NCI-H146 (cell line): ENCODE measurements around the gene KANK2.

Experiments used
- DNase-seq: peaks from one replicate; lab custom pipeline; 2025; lab: John Stamatoyannopoulos, UW

KANK2 gene

DNA sequence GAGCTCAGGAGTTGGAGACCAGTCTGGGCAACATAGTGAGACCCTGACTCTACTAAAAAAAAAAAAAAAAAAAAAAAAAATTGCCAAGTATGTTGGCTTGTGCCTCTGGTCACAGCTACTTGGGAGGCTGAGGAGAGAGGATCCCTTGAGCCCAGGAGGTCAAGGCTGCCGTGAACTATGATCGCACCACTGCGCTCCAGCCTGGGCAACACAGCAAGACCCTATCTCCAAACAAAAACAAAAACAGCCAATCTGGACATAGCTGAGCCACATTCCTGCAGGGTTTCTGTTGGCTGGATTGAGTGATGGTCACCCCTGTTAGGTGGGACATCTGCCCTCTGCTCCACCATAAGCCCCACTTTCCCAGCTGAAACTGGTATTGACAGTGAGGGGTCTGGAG lies 28.5 kb upstream of the KANK2 start:
- DNase-seq: no peak

DNA sequence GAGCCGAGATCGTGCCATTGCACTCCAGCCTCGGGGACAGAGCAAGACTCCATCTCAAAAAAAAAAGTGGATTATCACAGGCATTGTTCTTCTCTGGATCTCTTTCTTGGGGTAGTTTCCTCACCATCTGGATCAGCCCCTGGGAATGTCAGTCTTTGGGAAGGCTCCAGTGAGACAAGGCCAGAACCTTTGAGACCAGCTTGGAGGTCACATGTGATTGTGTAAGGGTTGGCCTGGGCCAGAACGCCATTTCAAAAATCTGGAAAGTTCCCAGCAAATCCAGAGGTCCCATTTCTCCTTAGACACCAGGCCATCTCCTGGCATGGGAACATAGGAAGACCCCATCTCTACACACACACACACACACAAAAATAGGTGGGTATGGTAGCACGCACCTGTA lies 27.8 kb upstream of the KANK2 start:
- no peak for DNase-seq

DNA sequence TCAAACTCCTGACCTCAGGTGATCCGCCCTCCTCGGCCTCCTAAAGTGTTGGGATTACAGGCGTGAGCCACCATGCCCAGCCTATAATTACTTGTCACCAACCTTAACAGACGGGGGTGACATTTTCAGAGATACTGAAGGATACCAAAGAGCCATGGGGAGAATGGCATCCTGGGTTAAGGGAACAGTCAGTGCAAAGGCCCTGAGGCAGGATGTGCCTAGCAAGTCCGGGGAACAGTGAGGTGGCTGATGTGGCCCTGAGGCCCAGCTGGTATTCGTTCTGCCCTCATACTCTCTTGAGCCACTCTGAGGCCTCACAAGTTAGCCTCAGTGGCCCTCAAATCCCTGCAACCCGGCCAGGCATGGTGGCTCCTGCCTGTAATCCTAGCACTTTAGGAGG lies 27.1 kb upstream of the KANK2 start:
- no peak for DNase-seq

DNA sequence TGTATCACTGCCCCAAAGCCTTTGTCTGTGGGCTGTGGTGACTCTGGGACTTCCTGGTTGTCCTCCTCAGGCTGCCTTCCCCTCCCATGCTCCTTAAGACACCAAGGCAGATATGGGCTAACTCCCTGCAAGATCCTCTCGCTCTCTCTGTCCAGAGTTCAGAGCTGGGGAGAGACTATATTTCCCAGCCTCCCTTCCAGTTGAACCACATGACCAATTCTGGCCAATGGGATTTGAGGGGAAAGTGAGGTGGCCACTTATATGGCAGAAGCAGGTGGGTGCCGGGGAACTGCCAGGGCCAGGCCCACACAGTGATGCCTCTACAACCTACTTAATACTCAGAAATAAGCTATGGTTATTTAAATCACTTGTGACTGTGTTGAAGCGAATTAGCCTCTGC lies 25.9 kb upstream of the KANK2 start:
- DNase-seq: no peak

DNA sequence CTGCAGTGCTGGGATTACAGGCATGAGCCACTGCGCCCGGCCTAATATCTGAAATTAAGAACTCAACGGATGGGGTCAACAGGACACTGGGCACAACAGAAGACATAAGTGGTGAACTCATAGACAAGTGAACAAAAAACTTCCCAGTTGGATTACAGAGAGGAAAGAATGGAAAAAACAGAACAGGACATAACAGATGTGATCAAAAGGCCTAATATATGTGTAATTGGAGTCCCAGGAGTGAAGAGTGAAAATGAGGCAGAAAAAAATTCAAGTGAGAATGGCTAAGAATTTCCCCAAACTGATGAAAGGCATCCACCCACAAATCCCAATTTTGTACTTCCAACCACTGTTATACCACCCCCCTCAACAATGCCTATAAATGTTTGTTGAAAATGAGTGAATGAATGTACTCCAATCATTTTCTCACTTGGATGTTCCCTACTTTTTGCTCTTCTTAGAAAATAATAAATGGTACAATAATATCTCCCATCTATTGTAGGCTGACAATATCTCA lies 23.8 kb upstream of the KANK2 start:
- DNase-seq: no peak

DNA sequence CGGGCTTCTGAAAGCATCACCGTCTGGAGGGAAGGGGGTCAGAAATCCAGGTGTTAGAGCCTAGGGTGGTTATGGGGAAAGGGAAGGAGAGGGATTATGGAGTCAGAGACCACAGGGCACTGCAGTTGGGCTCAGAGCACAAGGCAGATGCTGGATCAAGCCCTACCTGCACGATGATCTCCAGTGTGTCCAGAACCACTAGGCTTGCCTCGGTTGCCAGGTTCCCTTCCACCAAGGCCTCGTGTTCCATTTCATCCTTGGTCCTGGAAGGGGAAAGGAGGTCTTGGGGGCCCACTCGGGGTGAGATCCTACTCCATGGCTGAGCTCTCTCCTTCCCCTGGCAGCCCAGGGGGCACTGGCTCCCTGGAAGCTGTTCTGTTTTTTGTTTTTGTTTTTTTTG lies 17.0 kb upstream of the KANK2 start:
- DNase-seq: no peak

DNA sequence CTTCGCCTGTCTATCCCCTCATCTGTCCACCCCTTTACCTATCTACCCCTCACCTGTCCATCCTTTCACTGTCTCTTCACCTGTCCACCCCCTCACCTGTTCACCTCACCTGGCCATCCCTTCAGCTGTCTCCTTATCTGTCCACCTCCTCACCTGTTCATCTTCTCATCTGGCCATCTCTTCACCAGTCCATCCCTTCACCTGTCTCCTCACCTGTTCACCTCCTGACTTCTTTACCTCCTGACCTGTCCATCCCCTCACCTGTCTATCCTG lies 13.2 kb upstream of the KANK2 start:
- DNase-seq: no peak

DNA sequence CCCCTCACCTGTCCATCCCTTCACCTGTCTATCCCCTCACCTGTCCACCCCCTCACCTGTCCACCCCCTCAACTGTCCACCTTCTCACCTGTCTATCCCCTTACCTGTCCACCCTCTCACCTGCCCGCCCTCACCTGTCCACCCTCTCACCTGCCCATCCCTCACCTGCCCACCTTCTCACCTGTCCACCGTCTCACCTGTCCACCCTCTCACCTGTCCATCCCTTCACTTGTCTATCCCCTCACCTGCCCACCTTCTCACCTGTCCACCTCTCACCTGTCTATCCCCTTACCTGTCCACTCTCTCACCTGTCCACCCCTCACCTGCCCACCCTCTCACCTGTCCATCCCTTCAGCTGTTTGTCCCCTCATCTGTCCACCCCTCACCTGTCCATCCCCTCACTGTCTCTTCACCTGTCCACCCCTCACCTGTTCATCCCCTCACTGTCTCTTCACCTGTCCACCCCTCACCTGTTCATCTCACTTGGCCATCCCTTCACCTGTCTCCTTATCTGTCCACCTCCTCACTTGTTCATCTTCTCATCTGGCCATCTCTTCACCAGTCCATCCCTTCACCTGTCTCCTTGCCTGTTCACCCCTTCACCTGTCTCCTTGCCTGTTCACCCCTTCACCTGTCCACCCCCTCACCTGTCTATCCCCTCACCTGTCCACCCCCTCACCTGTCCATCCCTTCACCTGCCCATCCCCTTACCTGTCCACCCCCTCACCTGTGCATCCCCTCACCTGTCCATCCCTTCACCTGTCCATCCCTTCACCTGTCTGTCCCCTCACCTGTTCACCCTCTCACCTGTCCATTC lies 12.7 kb upstream of the KANK2 start:
- no peak for DNase-seq

DNA sequence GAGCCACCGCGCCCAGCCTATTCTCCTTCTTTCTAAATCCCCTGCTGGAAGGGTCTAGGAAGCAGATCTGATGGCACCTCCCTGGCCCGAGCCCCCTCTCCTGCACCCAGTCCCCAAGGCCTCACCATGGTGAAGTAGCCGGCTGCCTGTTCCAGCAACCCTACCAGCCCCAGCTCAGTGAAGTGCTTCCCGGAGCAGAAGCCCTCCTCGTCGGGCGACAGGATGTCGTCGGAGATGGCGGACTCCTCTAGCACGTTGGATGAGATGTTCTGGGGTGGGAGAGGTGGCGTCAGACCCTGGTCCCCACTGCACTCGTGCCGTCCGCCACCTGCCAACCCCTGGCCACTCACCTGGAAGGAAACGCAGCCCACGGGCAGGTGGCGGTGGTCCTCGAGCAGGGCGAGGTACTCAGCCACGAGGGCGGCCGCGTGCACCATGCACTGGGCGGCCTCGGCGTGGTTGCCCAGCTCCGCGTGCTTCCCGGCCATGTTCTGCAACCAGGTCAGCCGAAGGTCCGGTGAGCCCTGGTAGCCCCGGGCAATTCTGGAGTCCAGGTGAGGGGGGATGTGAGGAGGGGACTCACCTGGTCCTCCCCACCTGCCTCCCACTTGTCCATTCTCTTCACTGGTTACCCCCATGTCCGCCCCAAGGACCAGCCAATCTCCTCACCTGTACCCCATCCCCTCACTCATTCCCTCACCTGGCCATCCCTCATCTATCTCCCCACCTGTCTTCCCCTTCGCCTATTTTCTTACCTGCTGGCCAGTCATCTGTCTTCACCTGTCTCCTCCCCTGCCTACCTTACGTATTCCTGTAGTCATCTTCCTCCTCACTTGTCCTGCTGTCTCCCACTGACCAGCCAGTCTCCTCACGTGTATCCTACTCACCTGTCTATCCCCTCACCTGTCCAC lies 11.5 kb upstream of the KANK2 start:
- DNase-seq: no peak

DNA sequence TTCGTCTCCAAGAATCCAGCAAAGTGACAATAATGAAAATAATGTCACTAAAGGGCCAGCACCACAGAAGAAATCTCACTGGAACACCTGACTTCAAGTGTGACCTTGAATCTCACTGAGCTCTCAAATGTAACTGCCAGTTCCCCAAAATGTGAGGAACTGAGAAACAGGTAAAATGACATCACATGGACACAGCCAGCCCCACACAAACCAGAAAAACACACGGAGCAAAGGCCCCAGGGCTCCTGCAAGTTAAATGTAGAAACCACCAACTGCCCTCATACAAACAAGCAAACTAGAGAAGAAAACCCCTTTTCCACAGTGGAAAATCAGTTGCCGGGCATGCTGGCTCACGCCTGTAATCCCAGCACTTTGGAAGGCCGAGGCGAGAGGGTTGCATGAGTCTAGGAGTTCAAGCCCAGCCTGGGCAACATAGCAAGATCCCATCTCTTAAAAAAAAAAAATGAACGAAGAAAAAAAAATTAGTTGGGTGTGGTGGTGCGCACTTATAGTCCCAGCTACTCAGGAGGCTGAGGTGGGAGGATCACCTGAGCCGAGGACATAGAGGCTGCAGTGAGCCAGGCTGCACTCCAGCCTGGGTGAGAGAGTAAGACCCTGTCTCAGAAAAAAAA lies 8.7 kb upstream of the KANK2 start:
- no peak for DNase-seq

DNA sequence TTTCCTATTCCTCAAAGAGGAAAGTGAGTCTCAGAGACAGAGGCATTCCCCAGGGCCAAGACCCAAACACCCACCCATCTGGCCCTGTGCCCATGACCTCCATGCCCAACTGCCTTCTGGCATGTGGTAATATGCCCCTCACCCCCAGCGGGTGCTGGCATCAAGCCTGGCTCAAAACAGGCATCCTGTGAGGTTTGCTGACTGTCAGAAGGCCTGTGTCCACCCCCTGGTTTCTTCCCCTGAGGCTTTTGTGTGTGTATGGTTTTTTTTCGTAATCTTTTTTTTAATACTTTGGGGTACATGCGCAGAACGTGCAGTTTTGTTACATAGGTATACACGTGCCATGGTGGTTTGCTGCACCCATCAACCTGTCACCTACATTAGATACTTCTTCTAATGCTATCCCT lies 7.6 kb upstream of the KANK2 start:
- DNase-seq: no peak

DNA sequence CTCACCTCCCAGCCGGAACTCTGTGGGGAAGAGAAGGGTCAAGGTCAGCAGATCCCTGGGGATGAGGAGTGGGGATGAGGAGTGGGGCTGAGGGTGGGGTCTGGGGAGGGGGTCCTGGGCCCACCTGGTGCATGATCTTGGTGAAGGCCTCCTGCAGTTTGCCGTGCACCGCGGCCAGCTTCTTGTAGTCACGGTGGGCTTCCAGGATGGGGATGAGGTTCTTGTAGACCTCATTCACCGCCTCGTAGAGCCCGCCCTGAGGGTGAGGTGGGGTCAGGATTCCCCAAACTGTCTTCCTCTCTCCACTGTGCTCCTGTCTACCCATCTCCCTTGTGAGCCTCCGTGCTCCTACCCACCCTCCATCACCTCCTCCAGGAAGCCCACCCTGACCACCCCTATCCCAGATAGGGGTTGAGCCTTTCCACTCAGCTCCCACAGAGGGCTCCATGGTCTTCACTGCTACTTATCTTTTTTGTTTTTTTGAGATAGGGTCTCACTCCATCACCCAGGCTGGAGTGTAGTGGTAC lies 6.8 kb upstream of the KANK2 start:
- DNase-seq: no peak

DNA sequence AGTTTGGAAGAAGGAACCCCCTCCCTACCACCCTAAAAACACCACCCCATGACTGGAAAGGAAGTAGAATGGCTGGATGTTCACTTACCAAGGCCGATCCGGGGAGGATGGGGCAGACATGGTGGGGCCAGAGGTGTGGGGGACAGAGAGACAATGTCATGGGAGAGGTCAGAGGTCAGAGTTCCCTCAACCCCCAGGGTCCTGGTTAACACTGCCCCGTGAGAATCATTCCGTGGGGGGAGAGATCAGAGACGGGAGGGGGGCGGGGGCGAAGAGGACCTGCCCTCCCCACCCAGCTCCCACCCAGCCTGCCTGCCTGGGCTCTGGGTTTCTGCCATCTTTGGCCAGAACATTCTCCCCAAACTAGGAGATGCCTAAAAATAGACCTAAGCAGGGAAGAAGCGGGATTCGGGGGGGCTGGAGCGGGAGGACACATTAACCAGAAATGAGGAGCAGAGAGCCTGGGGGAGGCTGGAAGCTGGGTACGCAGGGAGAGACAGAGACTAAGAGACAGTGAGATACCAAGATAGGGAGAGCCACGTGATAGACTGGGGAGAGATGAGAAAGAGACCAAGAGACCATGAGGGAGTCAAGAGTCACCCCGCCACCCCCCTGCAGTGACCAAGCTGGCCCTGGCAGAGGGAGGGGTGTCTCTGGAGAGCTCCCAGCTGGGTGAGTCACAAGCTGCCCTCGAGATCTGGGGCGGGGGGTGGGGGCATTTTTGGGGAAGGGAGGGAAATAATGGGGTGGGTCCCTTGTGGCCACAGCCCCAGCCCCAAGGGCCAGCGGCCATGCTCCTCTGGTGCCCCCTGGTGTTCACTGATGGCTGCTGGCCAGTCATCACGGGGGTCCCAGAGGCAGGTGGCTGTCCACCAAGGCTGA lies 6.1 kb upstream of the KANK2 start:
- DNase-seq: peak; percentile 31

DNA sequence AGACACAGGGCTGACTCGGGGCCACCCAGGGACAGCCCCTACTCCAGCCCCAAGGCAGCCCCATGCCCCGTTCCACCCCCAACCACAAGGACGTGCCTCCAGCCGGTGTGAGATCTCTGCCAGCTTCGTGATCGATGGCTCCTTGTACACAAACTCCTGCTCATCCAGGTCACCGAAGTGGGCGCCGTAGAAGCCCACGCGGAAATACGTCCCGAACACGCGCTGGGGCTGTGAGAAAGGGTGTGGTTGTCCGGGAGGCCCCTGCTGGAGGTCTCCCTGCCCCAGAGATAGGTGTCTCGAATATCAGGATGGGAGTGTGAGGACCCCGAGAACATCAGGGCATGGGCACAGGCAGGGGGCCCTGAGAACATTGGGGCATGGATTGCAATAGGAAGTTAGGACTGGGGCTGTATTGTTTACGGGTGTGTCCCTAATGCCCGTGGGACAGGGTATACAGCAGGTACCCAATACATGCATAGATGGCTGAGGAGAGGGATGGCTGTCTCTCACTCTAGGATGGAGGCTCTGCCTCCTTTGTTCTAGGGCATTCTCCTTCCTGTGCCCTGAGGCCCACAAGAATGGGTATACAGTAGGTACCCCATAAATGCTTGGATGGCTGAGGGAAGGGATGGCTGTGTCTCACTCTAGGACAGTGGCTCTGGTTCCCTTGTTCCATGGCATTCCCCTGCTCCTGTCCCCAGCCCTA lies 5.3 kb upstream of the KANK2 start:
- DNase-seq: no peak

DNA sequence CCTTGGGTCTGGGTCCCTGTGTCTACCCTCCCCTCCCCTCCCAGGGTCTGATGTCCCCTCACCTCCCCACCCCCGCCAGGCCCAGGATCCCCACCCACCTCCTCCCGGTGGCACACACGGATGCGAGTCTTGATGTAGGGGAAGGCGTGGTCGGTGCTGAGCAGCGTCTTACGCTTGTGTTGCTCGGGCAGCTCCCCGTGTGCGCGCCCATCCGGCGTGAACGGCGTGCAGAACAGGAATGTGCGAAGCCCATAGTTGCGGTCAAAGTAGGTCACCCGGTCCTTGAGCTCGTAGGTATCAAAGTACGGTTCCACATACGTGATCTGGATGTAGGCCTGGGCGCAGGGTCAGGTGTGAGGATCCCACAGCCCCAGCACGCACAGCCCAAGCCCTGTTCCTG lies 4.4 kb upstream of the KANK2 start:
- no peak for DNase-seq

DNA sequence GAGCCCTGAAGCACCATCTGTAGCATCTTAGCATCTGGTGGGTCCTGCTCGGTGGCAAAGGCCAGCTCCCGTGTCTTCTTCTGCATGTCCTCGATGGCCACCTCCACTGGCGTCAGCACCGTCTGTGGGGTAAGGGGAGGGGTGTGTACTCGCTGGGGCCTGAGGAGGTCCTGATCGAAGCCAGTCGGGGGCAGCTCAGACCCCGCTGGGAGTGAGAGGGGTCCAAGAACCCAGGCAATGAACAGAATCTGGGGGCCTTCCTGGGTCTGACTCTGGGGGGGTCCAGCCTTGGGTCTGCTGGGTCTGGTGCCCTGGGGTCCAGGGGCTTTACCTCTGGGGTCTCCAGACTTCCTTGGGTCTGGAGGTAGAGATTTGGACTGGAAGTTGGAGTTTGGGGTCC lies 3.6 kb upstream of the KANK2 start:
- no peak for DNase-seq

DNA sequence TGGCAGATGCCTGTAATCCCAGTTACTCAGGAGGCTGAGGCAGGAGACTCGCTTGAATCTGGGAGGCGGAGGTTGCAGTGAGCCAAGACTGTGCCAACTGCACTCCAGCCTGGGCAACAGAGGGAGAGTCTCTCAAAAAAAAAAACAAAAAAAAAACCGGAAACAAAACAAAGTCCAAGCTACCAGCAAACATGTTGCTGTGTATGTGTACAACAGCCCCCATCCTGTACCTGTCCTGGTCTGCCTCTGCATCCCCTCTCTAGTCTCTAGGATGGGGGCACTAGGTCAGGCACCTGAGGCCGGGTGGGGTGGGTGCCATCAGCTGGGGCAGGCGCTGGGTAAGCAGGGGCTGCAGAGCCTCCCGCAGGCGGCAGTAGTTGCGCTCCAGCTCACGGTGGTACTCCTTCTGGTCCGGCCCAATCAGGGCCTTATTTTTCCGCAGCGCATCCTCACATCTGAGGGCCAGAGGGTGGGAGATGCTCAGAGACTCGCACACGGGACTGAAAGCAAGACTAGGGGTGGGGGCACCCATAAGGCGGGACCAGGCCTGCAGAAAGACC lies 2.8 kb upstream of the KANK2 start:
- no peak for DNase-seq

DNA sequence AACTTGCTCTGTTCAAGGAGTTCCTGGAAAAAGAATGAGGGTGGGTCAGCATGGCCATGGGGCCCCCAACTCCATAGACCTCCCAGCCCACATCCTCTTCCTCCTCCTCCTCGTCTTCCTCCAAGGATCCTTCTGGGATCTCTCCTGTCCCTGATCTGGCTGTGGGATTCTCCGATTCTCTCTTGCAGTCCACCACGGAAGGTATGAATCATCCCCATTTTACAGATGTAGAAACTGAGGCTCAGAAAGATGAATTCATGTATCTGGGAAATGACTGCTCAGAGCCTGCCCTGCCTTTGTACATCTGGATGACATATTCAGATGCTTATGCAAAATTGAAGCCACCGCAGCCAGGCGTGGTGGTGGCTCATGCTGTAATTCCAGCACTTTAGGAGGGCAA lies 2.2 kb upstream of the KANK2 start:
- no peak for DNase-seq

DNA sequence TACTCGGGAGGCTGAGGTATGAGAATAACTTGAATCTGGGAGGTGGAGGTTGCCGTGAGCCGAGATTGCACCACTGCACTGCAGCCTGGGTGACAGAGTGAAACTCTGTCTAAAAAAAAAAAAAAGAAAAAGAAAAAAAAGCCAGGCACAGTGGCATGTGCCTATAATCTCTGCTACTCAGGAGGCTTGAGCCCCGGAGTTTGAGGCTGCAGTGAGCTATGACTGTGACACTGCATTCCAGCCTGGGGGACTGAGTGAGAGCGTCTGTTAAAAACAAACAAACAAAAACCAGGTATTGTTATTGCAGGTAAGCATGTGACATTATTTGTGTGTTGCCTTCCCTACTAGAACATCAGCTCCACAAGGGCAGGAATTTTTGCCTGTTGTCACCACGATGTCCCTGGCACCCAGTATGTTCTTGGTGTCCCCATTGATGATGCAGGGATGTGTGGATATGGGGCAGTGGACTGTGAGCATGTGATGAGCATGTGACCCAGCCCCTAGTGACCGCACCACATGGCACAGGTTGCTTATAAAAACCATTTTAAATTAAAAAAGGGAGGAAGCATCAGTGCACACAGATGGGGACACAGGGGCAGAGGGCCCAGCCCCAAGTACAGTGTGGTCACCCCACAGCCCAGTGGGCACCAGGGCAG lies 1.6 kb upstream of the KANK2 start:
- DNase-seq: no peak

DNA sequence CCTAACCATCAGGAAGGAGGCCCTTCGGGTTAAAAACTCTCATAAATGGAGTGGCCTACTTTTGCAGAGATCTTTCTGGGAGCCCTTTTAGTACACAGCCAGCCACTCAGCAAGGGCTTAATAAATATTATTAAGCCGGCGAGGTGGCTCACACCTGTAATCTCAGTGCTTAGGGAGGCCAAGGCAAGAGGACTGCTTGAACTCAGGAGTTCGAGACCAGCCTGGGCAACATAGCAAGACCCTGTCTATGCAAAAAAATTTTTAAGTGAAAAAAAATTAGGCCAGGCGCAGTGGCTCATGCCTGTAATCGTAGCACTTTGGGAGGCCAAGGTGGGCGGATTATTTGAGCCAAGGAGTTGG lies 810 bp upstream of the KANK2 start:
- no peak for DNase-seq
